GM12873 (cell line): Measurements from ENCODE around the gene WDFY3.

Experiments
- CTCF ChIP-seq: IDR thresholded peaks from 2 replicates; pipeline ENCODE4 v1.5.1; 2012; ENCODE audit warnings: low read depth, mild to moderate bottlenecking, moderate library complexity, low read length, control low read depth; ENCODE audit not compliant: insufficient read depth; ENCODE audit errors: missing control alignments

WDFY3 gene

GRCh38 chr4:84809946-84810345 is 156.5 kb downstream of the WDFY3 start:
- TF ChIP-seq CTCF, result no peak

DNA sequence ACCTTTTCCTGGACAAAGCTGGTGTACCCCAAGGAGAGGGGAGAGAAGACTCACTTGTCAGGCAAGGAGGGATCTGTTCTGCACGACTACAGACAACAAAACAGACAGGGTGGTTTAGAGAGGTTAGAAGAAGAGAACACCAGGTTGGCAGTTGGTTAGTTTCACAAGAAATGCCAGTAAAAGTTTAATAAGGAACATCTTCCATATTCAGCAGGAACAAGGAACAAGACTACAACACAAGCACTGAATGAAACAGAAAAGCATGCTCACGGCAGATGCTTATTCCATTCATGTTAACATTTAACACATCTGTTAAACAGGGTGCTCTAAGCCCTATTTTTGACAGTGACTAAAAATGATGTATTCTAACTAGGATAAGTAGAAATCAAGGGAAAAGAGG is 158.2 kb downstream of the WDFY3 start:
- no peak for TF ChIP-seq CTCF

- no peak for TF ChIP-seq CTCF
These were observed 162.4 kb downstream of the WDFY3 start for GRCh38 chr4:84804136-84804535.

DNA sequence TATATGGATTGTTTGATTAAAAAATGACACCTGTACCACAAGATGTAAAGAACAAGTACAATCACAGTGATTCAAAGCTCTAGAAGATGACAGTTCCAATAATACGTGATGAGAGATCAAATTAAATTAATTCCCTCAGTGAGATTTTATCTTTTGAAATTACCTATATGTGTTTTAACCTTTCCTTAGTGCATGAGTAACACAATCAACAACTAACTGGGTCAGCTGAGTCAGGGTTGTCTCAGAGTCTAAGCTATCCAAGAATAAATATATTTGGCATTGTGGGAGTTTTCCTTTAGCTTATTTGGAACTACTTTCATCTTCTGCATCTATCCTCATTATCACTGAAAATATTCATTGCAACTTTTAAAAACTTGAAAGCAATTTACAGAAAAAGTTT is 162.8 kb downstream of the WDFY3 start:
- TF ChIP-seq CTCF, result no peak

DNA sequence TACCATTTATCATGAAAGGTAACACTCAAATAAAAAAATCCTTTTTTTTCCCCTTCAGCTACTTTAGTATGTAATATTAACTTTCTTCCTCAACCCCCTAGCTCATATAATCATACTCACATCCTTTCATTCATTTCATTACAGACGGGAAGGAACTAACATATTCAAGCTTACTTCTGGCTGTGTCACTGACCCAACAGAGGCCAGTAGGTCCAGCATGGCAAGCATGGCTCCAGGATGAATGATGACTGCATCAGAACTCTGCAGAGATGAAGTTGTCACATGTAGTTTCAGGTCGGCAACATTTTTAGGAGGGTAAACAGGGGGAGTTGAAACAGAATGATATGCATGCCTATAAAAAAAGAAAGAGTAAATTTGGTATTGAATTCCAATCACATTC is 163.4 kb downstream of the WDFY3 start:
- TF ChIP-seq CTCF, result no peak

GRCh38 chr4:84800256-84800655 is 166.2 kb downstream of the WDFY3 start:
- no peak for TF ChIP-seq CTCF

- TF ChIP-seq CTCF, result no peak
These were observed 167.2 kb downstream of the WDFY3 start for GRCh38 chr4:84799318-84799717.
